Hepatocyte (in vitro differentiated cells): ENCODE data around the gene BORCS5.

ENCODE experiments used
- CTCF ChIP-seq: fragments of 200-600 bp; sonication (generic); IDR thresholded peaks from 2 replicates; pipeline ENCODE4 v1.5.1; 2016; ENCODE audit warnings: antibody characterized with exemption, mild to moderate bottlenecking; ENCODE audit not compliant: poor library complexity
- EZH2phosphoT487 ChIP-seq: fragments of 200-600 bp; sonication (generic); IDR thresholded peaks from one replicate; pipeline ENCODE4 v1.6.1; 2018; ENCODE audit warnings: antibody characterized with exemption, mild to moderate bottlenecking, low read depth, moderate library complexity; ENCODE audit not compliant: unreplicated experiment, severe bottlenecking

DNA sequence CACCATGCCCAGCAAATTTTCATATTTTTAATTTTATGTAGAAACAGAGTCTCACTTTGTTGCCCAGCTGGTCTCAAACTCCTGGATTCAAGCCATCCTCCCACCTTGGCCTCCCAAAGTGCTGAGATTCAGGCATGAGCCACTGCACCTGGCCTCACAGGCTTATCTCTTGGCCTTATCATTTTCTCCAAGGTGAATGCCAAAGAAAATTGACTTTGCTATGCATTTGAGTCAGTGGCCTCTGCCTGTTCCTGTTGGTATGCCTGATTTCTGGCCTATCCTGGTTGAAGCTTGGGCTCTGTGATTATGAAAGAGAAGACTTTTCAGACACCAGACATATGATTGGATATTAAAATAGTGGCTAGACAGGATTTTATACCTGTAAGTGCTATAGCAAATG lies 41.0 kb upstream of the BORCS5 start:
- TF ChIP-seq CTCF (no peak), EZH2phosphoT487 (no peak)
